HG03064 (cell line): ENCODE data around the gene NUDT16L1.
"Not testable (repeated sequence)": the region's sequence is repeated elsewhere in the genome, so short reads cannot be mapped to it uniquely, and the experiment has no call there.

ENCODE experiments used
- ATAC-seq: cut with Tn5 transposase; IDR thresholded peaks from one replicate; pipeline ENCODE4 v1.9.1; 2021; ENCODE audit warnings: low read depth; ENCODE audit not compliant: unreplicated experiment

NUDT16L1 gene

GRCh38 chr16:4693296-4693955 is at the start of gene NUDT16L1:
Gene NUDT16L1, plus strand, starts transcription at chr16:4693562. Its CDS starts 165 bp downstream, at chr16:4693727.
- peak; percentile 88 for ATAC-seq

- no peak for ATAC-seq
Observed at GRCh38 chr16:4646773-4647643, 46.4 kb upstream of the NUDT16L1 start.

- no peak for ATAC-seq
Observed at GRCh38 chr16:4647644-4647980, 45.8 kb upstream of the NUDT16L1 start.

- ATAC-seq: no peak
Observed at GRCh38 chr16:4648917-4649316, 44.4 kb upstream of the NUDT16L1 start.

GRCh38 chr16:4649744-4650442 is 43.5 kb upstream of the NUDT16L1 start:
- no peak for ATAC-seq

GRCh38 chr16:4650443-4651074 is 42.8 kb upstream of the NUDT16L1 start:
- ATAC-seq: not testable (repeated sequence)

- ATAC-seq: no peak
Observed at GRCh38 chr16:4651827-4652226, 41.5 kb upstream of the NUDT16L1 start.

GRCh38 chr16:4652561-4652960 is 40.8 kb upstream of the NUDT16L1 start:
- no peak for ATAC-seq

- ATAC-seq: no peak
Observed at GRCh38 chr16:4654011-4654963, 39.1 kb upstream of the NUDT16L1 start.

GRCh38 chr16:4654964-4655590 is 38.3 kb upstream of the NUDT16L1 start:
- no peak for ATAC-seq

GRCh38 chr16:4655801-4656200 is 37.6 kb upstream of the NUDT16L1 start:
- ATAC-seq: no peak

GRCh38 chr16:4656221-4656620 is 37.1 kb upstream of the NUDT16L1 start:
- ATAC-seq: no peak

GRCh38 chr16:4656695-4657686 is 36.4 kb upstream of the NUDT16L1 start:
- no peak for ATAC-seq

GRCh38 chr16:4659363-4660353 is 33.7 kb upstream of the NUDT16L1 start:
- ATAC-seq: no peak

GRCh38 chr16:4660454-4661007 is 32.8 kb upstream of the NUDT16L1 start:
- ATAC-seq: no peak

GRCh38 chr16:4661661-4662060 is 31.7 kb upstream of the NUDT16L1 start:
- no peak for ATAC-seq

- no peak for ATAC-seq
Observed at GRCh38 chr16:4663465-4663776, 29.9 kb upstream of the NUDT16L1 start.
